HCT116 (cell line): ENCODE measurements around the gene TRIM13. TPM values are rescaled to one million over a fixed set of nuclear protein-coding genes. Genes with fewer than 3 reads are reported as not detected.

Experiments used
- ATAC-seq: fragments of 200-7000 bp; cut with Tn5 transposase; 2 replicates; pipeline ENCODE4 v1.9.1; 2020; ENCODE audit warnings: mild to moderate bottlenecking, moderate library complexity
- BruUV-seq: library from RNA; stranded (reverse); fragments of 400-500 nt; replicated peaks from 2 replicates; lab custom pipeline; 2021; lab: Mats Ljungman, UMichigan
- CTCF ChIA-PET: fragments of 300-600 bp; sonication (Branson Sonifier 250); formaldehyde crosslinking; loops from one replicate; lab custom pipeline; 2021; ENCODE audit warnings: antibody characterized with exemption; lab: Charles Lee
- POLR2A ChIA-PET: fragments of 300-600, 350-600 bp; sonication (Branson Sonifier 250); formaldehyde crosslinking; loops from one replicate; lab custom pipeline; 2021; ENCODE audit warnings: antibody characterized with exemption; lab: Charles Lee
- RAD21 ChIA-PET, 2 experiments: fragments of 300-600 bp; sonication (Branson Sonifier 250); formaldehyde crosslinking; loops; one replicate each; lab custom pipeline; 2023; ENCODE audit warnings: low total read pairs in 2 of 2; ENCODE audit not compliant: uncharacterized antibody in 2 of 2, unreplicated experiment in 2 of 2, low non-redundant PET in 1 of 2; lab: Charles Lee
- DNase-seq: peaks from one replicate; pipeline ENCODE4 v3.0.0-alpha.2; 2010; ENCODE audit warnings: low read depth, low spot score
- H2AFZ ChIP-seq: fragments of 200-600 bp; shearing (Covaris generic), sonication (generic); 2 replicates; pipeline ENCODE4 v1.6.1; 2017; ENCODE audit warnings: low read depth, mixed run types, mixed read lengths, antibody characterized with exemption, low read length; ENCODE audit not compliant: poor library complexity, severe bottlenecking
- H3K27ac ChIP-seq: 2 replicates; pipeline ENCODE4 v1.5.1; 2012; ENCODE audit warnings: low read depth, low read length
- H3K27me3 ChIP-seq: fragments of 200-600 bp; sonication (generic); 2 replicates; pipeline ENCODE4 v1.6.1; 2016; ENCODE audit warnings: mixed run types, low read length, mixed read lengths; ENCODE audit not compliant: insufficient read depth
- H3K36me3 ChIP-seq, 2 experiments: fragments of 200-500 bp in 1 of 2; fragments of 200-600 bp in 1 of 2; sonication (Bioruptor generic) in 1 of 2; sonication (generic) in 1 of 2; 2 replicates each; pipeline versions ENCODE4 v1.5.1 to v1.6.1; 2014 to 2016; ENCODE audit warnings: low read length in 2 of 2, inconsistent platforms in 1 of 2, mixed read lengths in 1 of 2, mixed run types in 1 of 2; ENCODE audit not compliant: insufficient read depth in 2 of 2, control insufficient read depth in 1 of 2
- H3K4me1 ChIP-seq, 2 experiments: fragments of 200-600 bp in 1 of 2; sonication (generic) in 1 of 2; 2 replicates each; pipeline versions ENCODE4 v1.5.1 to v1.6.1; 2012 to 2017; ENCODE audit warnings: low read length in 2 of 2, inconsistent platforms in 1 of 2, mild to moderate bottlenecking in 1 of 2, mixed read lengths in 1 of 2, mixed run types in 1 of 2, moderate library complexity in 1 of 2; ENCODE audit not compliant: insufficient read depth in 2 of 2, control insufficient read depth in 1 of 2
- H3K4me2 ChIP-seq: fragments of 200-600 bp; sonication (generic); 2 replicates; pipeline ENCODE4 v1.6.1; 2017; ENCODE audit warnings: mixed run types, low read length, mixed read lengths
- H3K4me3 ChIP-seq, 2 experiments: fragments of 200-600 bp in 1 of 2; sonication (generic) in 1 of 2; replicated peaks in 1 of 2; 2 replicates each; pipeline ENCODE4 v1.5.1; 2011 to 2016; ENCODE audit warnings: low read length in 2 of 2, control low read depth in 1 of 2, low read depth in 1 of 2, mild to moderate bottlenecking in 1 of 2, mixed read lengths in 1 of 2, mixed run types in 1 of 2
- H3K79me2 ChIP-seq: fragments of 200-600 bp; sonication (generic); 2 replicates; pipeline ENCODE4 v1.6.1; 2017; ENCODE audit warnings: mild to moderate bottlenecking, mixed run types, low read length, moderate library complexity, mixed read lengths; ENCODE audit not compliant: insufficient read depth
- H3K9ac ChIP-seq: fragments of 200-600 bp; sonication (generic); 2 replicates; pipeline ENCODE4 v1.6.1; 2016; ENCODE audit warnings: low read length, mixed read lengths
- H3K9me2 ChIP-seq: fragments of 200-600 bp; sonication (generic), shearing (Covaris generic); 2 replicates; pipeline ENCODE4 v1.6.1; 2017; ENCODE audit warnings: mixed run types, mild to moderate bottlenecking, moderate library complexity; ENCODE audit not compliant: insufficient read depth
- H3K9me3 ChIP-seq, 2 experiments: fragments of 200-500 bp in 1 of 2; fragments of 200-600 bp in 1 of 2; sonication (Bioruptor generic) in 1 of 2; sonication (generic) in 1 of 2; 2 replicates each; pipeline ENCODE4 v1.6.1; 2014 to 2017; ENCODE audit warnings: low read length in 2 of 2, mixed read lengths in 2 of 2, inconsistent platforms in 1 of 2, low read depth in 1 of 2, mild to moderate bottlenecking in 1 of 2, mixed run types in 1 of 2, moderate library complexity in 1 of 2; ENCODE audit not compliant: control insufficient read depth in 1 of 2, insufficient read depth in 1 of 2
- H4K20me1 ChIP-seq: fragments of 200-600 bp; sonication (generic), shearing (Covaris generic); 2 replicates; pipeline ENCODE4 v1.6.1; 2017; ENCODE audit warnings: mixed run types, mild to moderate bottlenecking, moderate library complexity; ENCODE audit not compliant: insufficient read depth
- CBX3 ChIP-seq: IDR thresholded peaks from 2 replicates; pipeline ENCODE4 v1.6.1; 2012; ENCODE audit warnings: low read depth
- CEBPB ChIP-seq: IDR thresholded peaks from 2 replicates; pipeline ENCODE4 v1.6.1; 2012; ENCODE audit warnings: low read depth
- POLR2AphosphoS5 ChIP-seq: IDR thresholded peaks from 2 replicates; pipeline ENCODE4 v1.6.1; 2011; ENCODE audit warnings: mild to moderate bottlenecking, low read depth, low read length, moderate library complexity
- REST ChIP-seq: IDR thresholded peaks from 2 replicates; pipeline ENCODE4 v1.6.1; 2012; ENCODE audit warnings: low read depth
- SRF ChIP-seq: IDR thresholded peaks from 2 replicates; pipeline ENCODE4 v1.6.1; 2012; ENCODE audit warnings: low read depth
- TCF7L2 ChIP-seq: IDR thresholded peaks from 2 replicates; pipeline ENCODE4 v1.7.0; 2011; ENCODE audit warnings: borderline replicate concordance, inconsistent platforms; ENCODE audit not compliant: insufficient read depth, insufficient read length; ENCODE audit errors: extremely low read depth
- YY1 ChIP-seq: IDR thresholded peaks from 2 replicates; pipeline ENCODE4 v1.6.1; 2011; ENCODE audit warnings: low read length, low read depth, moderate library complexity, mild to moderate bottlenecking; ENCODE audit not compliant: insufficient replicate concordance; ENCODE audit errors: extremely low read depth
- ZBTB33 ChIP-seq: IDR thresholded peaks from 2 replicates; pipeline ENCODE4 v1.6.1; 2011; ENCODE audit warnings: mild to moderate bottlenecking, low read length, moderate library complexity; ENCODE audit not compliant: insufficient replicate concordance; ENCODE audit errors: extremely low read depth
- intact Hi-C: fragments of 100-400 bp; cut with micrococcal nuclease; formaldehyde crosslinking; loops from 2 replicates; pipeline ENCODE4 v1.10.0; 2022
- total RNA-seq: library from RNA; stranded (reverse); gene quantifications from one replicate; pipeline ENCODE4 v1.2.1, GENCODE V29; 2021; ENCODE audit not compliant: unreplicated experiment

TRIM13 gene
- total RNA-seq, 1 experiment from 2014 or later, result 24.6 TPM

GRCh38 chr13:49993666-49994065, 3.2 kb upstream of the TRIM13 start:
- intact Hi-C loops, result loop anchor here (10.0 kb wide), 2 partner anchors 131 to 319 kb away; no protein-coding TSS in a partner anchor
- Histone ChIP-seq H3K27ac (no peak overlapping the region), H3K4me3 (no peak overlapping the region), H3K9me2 (no peaks in the 10 kb centered on the region), H3K9me3 (no peaks in the 10 kb centered on the region), H3K36me3 (peaks cover under 1 to 7% of the 10 kb centered on the region in 2 experiments; a peak in 3 of 4 replicates), H3K4me1 (peaks cover 5 to 25% of the 10 kb centered on the region in 2 experiments; a peak in 3 of 4 replicates), H4K20me1 (no peaks in the 10 kb centered on the region), H3K9ac (no peak overlapping the region)
- ATAC-seq, result no peak
- ChIA-PET CTCF (no interaction called here), RAD21 (no interaction called here)
- no peak for DNase-seq
- BruUV-seq, result no TSS peak
- TF ChIP-seq SRF, result no peak
- TF ChIP-seq, all 23 proteins: peak for 0
- H3K79me2 ChIP-seq, result peaks cover 14% of the 10 kb centered on the region
- H2AFZ ChIP-seq, result no peak overlapping the region
- no peak overlapping the region for H3K4me2 ChIP-seq
- H3K27me3 ChIP-seq, result no peaks in the 10 kb centered on the region
- POLR2A ChIA-PET, result no interaction called here

- peak overlapping the region; percentile 55 to 66 for H3K4me3 ChIP-seq
- no peaks in the 10 kb centered on the region for H3K9me3 ChIP-seq
- ATAC-seq (no peak), DNase-seq (no peak)
- peaks cover 14 to 25% of the 10 kb centered on the region in 2 experiments for H3K36me3 ChIP-seq
- peak overlapping the region; percentile 85; the same call in 1 of the 2 replicates for H3K27ac ChIP-seq
- POLR2A ChIA-PET, result no interaction called here
- H3K9ac ChIP-seq, result peak overlapping the region; percentile 83; the same call in 1 of the 2 replicates
- H3K4me1 ChIP-seq, result peaks cover 5 to 21% of the 10 kb centered on the region in 2 experiments; a peak in 3 of 4 replicates
- no peaks in the 10 kb centered on the region for H4K20me1 ChIP-seq
- no peak overlapping the region for H2AFZ ChIP-seq
- BruUV-seq, result TSS peak; percentile 72
- peaks cover 34% of the 10 kb centered on the region for H3K79me2 ChIP-seq
- no peaks in the 10 kb centered on the region for H3K9me2 ChIP-seq
- H3K27me3 ChIP-seq, result no peaks in the 10 kb centered on the region
- no peak for TF ChIP-seq CBX3
- no peak for TF ChIP-seq REST
- TF ChIP-seq POLR2AphosphoS5, result no peak
- TF ChIP-seq YY1, result no peak
- TF ChIP-seq ZBTB33, result no peak
- TF ChIP-seq CEBPB, result no peak
- TF ChIP-seq TCF7L2, result no peak
- TF ChIP-seq SRF, result no peak
- RAD21 ChIA-PET, result no interaction called here
- intact Hi-C loops, result loop anchor here (5.0 to 10.0 kb wide), 4 partner anchors 129 to 917 kb away; no protein-coding TSS in a partner anchor
- CTCF ChIA-PET, result interaction anchor here (2.2 kb wide), 1 partner anchor 85 kb away, joined by 7 read pairs; no protein-coding TSS in a partner anchor
- H3K4me2 ChIP-seq, result peak overlapping the region; percentile 89
These were observed 1.2 kb upstream of the TRIM13 start for GRCh38 chr13:49995625-49996101.
